ENCODE data around the gene SLX4IP.

The SLX4IP gene

DNA sequence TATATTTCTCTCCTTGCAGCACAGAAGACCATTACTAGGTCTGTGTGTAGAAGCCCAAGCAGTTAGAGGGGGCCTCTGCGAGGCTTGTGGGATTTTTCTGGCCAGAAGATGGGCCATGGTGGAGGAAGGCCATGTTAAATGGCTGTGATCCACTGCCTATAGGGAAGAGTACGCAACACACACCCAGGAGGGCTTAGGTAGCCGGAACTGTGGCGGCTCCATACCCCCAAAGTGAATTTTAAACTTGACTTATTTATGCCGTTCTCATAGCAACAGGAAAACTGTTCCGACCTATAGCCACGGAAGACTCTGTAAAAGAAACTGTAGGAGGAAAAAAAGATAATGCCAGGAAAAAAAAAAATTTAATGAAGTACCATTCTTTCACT lies 69.5 kb downstream of the SLX4IP start:
- TF ChIP-seq, protein P1, sequence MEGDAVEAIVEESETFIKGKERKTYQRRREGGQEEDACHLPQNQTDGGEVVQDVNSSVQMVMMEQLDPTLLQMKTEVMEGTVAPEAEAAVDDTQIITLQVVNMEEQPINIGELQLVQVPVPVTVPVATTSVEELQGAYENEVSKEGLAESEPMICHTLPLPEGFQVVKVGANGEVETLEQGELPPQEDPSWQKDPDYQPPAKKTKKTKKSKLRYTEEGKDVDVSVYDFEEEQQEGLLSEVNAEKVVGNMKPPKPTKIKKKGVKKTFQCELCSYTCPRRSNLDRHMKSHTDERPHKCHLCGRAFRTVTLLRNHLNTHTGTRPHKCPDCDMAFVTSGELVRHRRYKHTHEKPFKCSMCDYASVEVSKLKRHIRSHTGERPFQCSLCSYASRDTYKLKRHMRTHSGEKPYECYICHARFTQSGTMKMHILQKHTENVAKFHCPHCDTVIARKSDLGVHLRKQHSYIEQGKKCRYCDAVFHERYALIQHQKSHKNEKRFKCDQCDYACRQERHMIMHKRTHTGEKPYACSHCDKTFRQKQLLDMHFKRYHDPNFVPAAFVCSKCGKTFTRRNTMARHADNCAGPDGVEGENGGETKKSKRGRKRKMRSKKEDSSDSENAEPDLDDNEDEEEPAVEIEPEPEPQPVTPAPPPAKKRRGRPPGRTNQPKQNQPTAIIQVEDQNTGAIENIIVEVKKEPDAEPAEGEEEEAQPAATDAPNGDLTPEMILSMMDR (IDR thresholded peaks at IDR 0.05): no peak
- H3K79me2 ChIP-seq: no peaks in the 10 kb centered on the region
- no peak overlapping the region for H3K27ac ChIP-seq
- H2AFZ ChIP-seq: no peak overlapping the region
- no peaks in the 10 kb centered on the region for H3K9me3 ChIP-seq (ENCODE audit: control insufficient read depth, low read length)
- H3K27me3 ChIP-seq (ENCODE audit: control insufficient read depth, insufficient read depth, low read length): no peaks in the 10 kb centered on the region
- H3K4me1 ChIP-seq: peaks cover 26% of the 10 kb centered on the region
- no peak overlapping the region for H3K4me3 ChIP-seq (ENCODE audit: low read depth, low read length)
- H3K9ac ChIP-seq: no peak overlapping the region
- no peaks in the 10 kb centered on the region for H3K36me3 ChIP-seq (ENCODE audit: control insufficient read depth, insufficient read depth, low read length)
- H3K4me2 ChIP-seq (ENCODE audit: low read length): no peak overlapping the region

DNA sequence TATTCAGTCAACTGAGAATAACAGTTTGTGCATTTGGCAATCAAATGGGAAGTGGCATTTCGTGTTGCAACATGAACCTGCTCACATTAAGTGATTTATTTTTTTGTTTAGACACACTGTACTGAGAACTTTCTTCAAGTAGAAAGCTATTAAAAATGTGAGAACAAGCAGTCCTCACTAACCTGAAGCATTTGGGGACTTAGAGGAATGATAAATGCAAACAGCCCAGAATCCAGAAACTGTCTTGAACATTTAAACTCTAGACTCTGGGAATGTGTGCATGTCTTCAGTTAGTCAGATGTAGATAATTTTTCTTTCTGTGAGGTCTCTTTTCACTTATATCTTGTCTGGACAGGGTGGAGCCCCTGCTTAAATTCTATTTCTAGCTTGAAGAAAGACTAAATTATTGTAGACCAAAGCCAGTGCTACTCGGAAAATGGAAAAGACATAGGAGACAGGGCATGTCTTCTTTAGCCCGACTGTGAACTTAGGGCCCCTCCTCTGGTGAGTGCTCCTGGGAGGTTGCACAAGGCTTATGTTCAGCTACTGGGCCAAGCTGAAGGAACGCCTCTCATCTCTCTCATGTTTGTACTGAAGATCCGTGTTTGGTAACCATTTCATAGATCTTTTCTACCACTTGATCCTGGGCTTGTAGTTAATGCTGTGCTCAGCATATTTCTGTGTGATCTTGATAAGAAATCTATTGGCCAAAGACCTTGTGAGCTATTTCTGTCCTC lies 70.1 kb downstream of the SLX4IP start:
- H3K79me2 ChIP-seq: no peaks in the 10 kb centered on the region
- H3K4me1 ChIP-seq: peaks cover 26% of the 10 kb centered on the region
- H3K36me3 ChIP-seq (ENCODE audit: control insufficient read depth, insufficient read depth, low read length): no peaks in the 10 kb centered on the region
- H3K27ac ChIP-seq: peak overlapping the region; percentile 71
- no peak overlapping the region for H3K4me2 ChIP-seq (ENCODE audit: low read length)
- no peak overlapping the region for H3K4me3 ChIP-seq (ENCODE audit: low read depth, low read length)
- H3K9ac ChIP-seq: no peak overlapping the region
- TF ChIP-seq, protein P1 (IDR thresholded peaks at IDR 0.05): no peak
- peak overlapping the region; percentile 58 for H2AFZ ChIP-seq
- H3K9me3 ChIP-seq (ENCODE audit: control insufficient read depth, low read length): no peaks in the 10 kb centered on the region
- H3K27me3 ChIP-seq (ENCODE audit: control insufficient read depth, insufficient read depth, low read length): no peaks in the 10 kb centered on the region

DNA sequence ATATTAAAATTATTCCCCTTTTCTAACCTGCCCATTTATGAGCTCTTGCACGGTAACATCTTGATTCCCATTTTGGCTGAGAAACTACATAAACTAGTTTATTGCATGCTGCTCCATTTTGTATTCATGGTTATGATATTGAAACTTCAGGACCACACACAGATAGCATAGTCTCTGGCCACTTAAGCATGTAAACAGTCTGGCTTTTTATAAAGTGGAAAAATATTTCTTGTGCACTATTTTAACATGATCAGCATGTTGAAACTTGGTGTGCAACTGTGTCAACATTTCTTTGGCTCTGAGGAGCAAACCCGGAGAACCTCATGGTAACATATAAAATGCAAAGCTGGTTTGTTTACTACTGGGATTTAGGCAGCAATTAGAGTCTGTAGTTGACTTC lies 70.7 kb downstream of the SLX4IP start:
- Histone ChIP-seq H3K9me3 (ENCODE audit: control insufficient read depth, low read length) (no peaks in the 10 kb centered on the region), H3K27me3 (ENCODE audit: control insufficient read depth, insufficient read depth, low read length) (no peaks in the 10 kb centered on the region), H3K4me3 (ENCODE audit: low read depth, low read length) (no peak overlapping the region), H3K4me2 (ENCODE audit: low read length) (no peak overlapping the region), H3K36me3 (ENCODE audit: control insufficient read depth, insufficient read depth, low read length) (no peaks in the 10 kb centered on the region), H3K4me1 (peaks cover 26% of the 10 kb centered on the region), H3K79me2 (no peaks in the 10 kb centered on the region), H3K27ac (peak overlapping the region; percentile 71), H2AFZ (peak overlapping the region; percentile 58), H3K9ac (no peak overlapping the region)
- TF ChIP-seq, protein P1 (IDR thresholded peaks at IDR 0.05): no peak

DNA sequence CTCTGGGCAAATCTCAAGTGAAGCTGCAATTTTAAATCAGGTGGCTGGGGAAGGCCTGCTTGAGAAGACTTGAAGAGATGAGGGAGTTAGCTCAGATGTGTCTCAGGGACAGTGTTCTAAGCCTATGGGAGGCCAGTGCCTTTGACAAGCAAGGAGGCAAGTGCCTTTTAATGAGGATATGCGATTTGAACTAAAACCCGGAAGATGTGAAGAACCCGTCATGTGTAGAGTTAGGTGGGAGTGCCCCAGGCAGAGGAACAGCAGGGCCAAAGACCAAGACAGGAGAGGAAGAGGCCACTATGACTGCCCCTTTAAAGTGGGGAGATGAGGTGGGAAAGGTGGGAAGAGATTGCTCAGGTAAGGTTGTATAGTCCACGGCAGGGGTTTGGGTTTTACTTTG lies 71.9 kb downstream of the SLX4IP start:
- TF ChIP-seq, protein P1 (IDR thresholded peaks at IDR 0.05): no peak
- no peaks in the 10 kb centered on the region for H3K36me3 ChIP-seq (ENCODE audit: control insufficient read depth, insufficient read depth, low read length)
- no peaks in the 10 kb centered on the region for H3K27me3 ChIP-seq (ENCODE audit: control insufficient read depth, insufficient read depth, low read length)
- H3K4me1 ChIP-seq: peaks cover 36% of the 10 kb centered on the region
- H3K27ac ChIP-seq: no peak overlapping the region
- peaks cover 1% of the 10 kb centered on the region for H3K79me2 ChIP-seq
- no peak overlapping the region for H3K9ac ChIP-seq
- no peak overlapping the region for H3K4me3 ChIP-seq (ENCODE audit: low read depth, low read length)
- H2AFZ ChIP-seq: no peak overlapping the region
- H3K9me3 ChIP-seq (ENCODE audit: control insufficient read depth, low read length): no peaks in the 10 kb centered on the region
- no peak overlapping the region for H3K4me2 ChIP-seq (ENCODE audit: low read length)

DNA sequence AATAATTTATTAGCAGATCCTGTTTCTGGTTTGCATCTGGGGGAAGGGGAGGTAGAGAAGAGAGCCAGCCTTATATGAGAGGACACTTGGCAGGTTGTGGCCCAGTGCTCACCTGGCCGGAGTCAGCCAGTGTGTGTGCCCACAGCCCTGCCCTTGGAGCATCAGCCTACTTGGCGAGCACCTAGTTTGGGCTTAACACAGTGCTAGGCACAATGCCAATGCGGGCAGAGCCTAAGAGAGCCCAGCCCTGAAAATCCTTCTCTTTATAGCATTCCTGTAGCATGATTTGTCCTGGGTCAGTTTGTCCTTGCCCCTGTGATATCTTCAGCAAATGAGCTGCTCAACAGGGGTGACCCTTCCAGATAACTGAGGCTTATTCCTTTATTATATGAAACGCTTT lies 73.0 kb downstream of the SLX4IP start:
- Histone ChIP-seq H3K4me1 (peaks cover 37% of the 10 kb centered on the region), H3K27me3 (ENCODE audit: control insufficient read depth, insufficient read depth, low read length) (no peaks in the 10 kb centered on the region), H2AFZ (no peak overlapping the region), H3K36me3 (ENCODE audit: control insufficient read depth, insufficient read depth, low read length) (no peaks in the 10 kb centered on the region), H3K4me3 (ENCODE audit: low read depth, low read length) (no peak overlapping the region), H3K9me3 (ENCODE audit: control insufficient read depth, low read length) (no peaks in the 10 kb centered on the region), H3K4me2 (ENCODE audit: low read length) (no peak overlapping the region), H3K27ac (peak overlapping the region; percentile 70), H3K79me2 (peaks cover 3% of the 10 kb centered on the region), H3K9ac (no peak overlapping the region)
- TF ChIP-seq, protein P1 (IDR thresholded peaks at IDR 0.05): no peak
